HUES48 (cell line): ENCODE results near the gene LRCOL1.

Experiments
- H3K27ac ChIP-seq: one replicate; pipeline ENCODE4 v1.7.0; 2013; ENCODE audit warnings: low read depth, low read length, inconsistent platforms
- H3K27me3 ChIP-seq: 2 replicates; pipeline ENCODE4 v1.6.1; 2013; ENCODE audit warnings: mild to moderate bottlenecking, low read length; ENCODE audit not compliant: control insufficient read depth, insufficient read depth
- H3K36me3 ChIP-seq: 2 replicates; pipeline ENCODE4 v1.6.1; 2013; ENCODE audit warnings: low read length; ENCODE audit not compliant: control insufficient read depth, insufficient read depth
- H3K4me1 ChIP-seq: 2 replicates; pipeline ENCODE4 v1.6.1; 2013; ENCODE audit warnings: mild to moderate bottlenecking, low read length; ENCODE audit not compliant: control insufficient read depth, insufficient read depth
- H3K4me3 ChIP-seq: 2 replicates; pipeline ENCODE4 v1.5.1; 2013; ENCODE audit warnings: mild to moderate bottlenecking, low read depth, low read length
- H3K9ac ChIP-seq: 2 replicates; pipeline ENCODE4 v1.6.1; 2013; ENCODE audit warnings: mild to moderate bottlenecking, low read depth, low read length, moderate library complexity
- H3K9me3 ChIP-seq: 2 replicates; pipeline ENCODE4 v1.6.1; 2013; ENCODE audit warnings: low read length; ENCODE audit not compliant: control insufficient read depth, insufficient read depth

LRCOL1 gene

GRCh38 chr12:132585177-132585576, 25.2 kb downstream of the LRCOL1 start:
- Histone ChIP-seq H3K27me3 (peaks cover 69% of the 10 kb centered on the region), H3K36me3 (no peaks in the 10 kb centered on the region)

GRCh38 chr12:132584429-132584828, 26.0 kb downstream of the LRCOL1 start:
- Histone ChIP-seq H3K27ac (no peak overlapping the region), H3K4me1 (peaks cover 6% of the 10 kb centered on the region; the same call in 1 of the 2 replicates), H3K9me3 (no peaks in the 10 kb centered on the region), H3K4me3 (no peak overlapping the region), H3K36me3 (no peaks in the 10 kb centered on the region), H3K27me3 (peaks cover 61% of the 10 kb centered on the region), H3K9ac (no peak overlapping the region)

More at GRCh38 chr12:132585177-132585576, 25.2 kb downstream of the LRCOL1 start:
- no peaks in the 10 kb centered on the region for H3K9me3 ChIP-seq
- H3K9ac ChIP-seq = no peak overlapping the region
- no peak overlapping the region for H3K4me3 ChIP-seq
- peaks cover 6% of the 10 kb centered on the region; the same call in 1 of the 2 replicates for H3K4me1 ChIP-seq
- no peak overlapping the region for H3K27ac ChIP-seq

DNA sequence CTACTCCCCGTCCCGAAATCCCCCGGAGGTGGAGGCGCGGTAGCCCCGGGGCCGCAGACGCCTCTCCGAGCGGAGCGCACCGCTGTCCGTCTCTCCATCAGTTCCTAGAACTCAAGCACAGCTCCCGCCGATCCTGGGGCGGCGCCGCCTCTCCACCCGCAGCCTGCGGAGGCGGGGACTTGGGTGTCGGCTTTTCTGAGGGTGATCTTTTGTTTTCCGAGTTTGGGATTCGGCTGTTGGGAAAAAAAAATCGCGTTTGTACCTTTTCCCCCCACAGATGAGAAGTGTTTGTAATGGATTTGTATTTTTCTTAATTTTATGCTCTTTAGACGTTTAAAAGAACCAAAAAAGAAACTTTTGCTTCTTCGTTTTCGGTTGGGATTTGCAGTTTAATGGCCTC, 26.6 kb downstream of the LRCOL1 start:
- Histone ChIP-seq H3K27ac (no peak overlapping the region), H3K9me3 (no peaks in the 10 kb centered on the region), H3K36me3 (no peaks in the 10 kb centered on the region), H3K27me3 (peaks cover 54% of the 10 kb centered on the region), H3K4me1 (peaks cover 6% of the 10 kb centered on the region; the same call in 1 of the 2 replicates), H3K4me3 (peak overlapping the region; percentile 60), H3K9ac (no peak overlapping the region)

DNA sequence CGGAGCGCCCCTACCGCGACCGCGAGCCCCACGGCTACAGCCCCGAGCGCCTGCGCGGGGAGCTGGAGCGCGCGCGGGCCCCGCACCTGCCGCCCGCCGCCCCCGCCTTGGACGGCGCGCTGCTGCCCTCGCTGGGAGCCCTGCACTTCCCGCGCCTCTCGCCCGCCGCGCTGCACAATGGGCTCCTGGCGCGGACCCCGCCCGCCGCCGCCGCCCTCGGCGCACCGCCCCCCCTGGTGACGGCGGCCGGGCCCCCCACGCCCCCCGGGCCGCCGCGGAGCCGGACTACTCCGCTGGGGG, 27.0 kb downstream of the LRCOL1 start:
- peaks cover 1% of the 10 kb centered on the region for H3K36me3 ChIP-seq

GRCh38 chr12:132582582-132583410, 27.6 kb downstream of the LRCOL1 start:
- Histone ChIP-seq H3K9ac (0 out of 2 replicates have a peak overlapping the region, but pooled peaks have one; percentile 3), H3K9me3 (no peaks in the 10 kb centered on the region), H3K27me3 (peaks cover 45% of the 10 kb centered on the region), H3K27ac (no peak overlapping the region), H3K4me1 (peaks cover 6% of the 10 kb centered on the region; the same call in 1 of the 2 replicates), H3K4me3 (peak overlapping the region; percentile 60), H3K36me3 (peaks cover 7% of the 10 kb centered on the region)

More for the DNA sequence above, 27.0 kb downstream of the LRCOL1 start:
- Histone ChIP-seq H3K27me3 (peaks cover 51% of the 10 kb centered on the region), H3K27ac (no peak overlapping the region), H3K4me1 (peaks cover 6% of the 10 kb centered on the region; the same call in 1 of the 2 replicates), H3K9me3 (no peaks in the 10 kb centered on the region), H3K9ac (no peak overlapping the region), H3K4me3 (peak overlapping the region; percentile 60; the same call in 1 of the 2 replicates)

- H3K9me3 ChIP-seq = no peaks in the 10 kb centered on the region
- peak overlapping the region; percentile 49 for H3K4me3 ChIP-seq
- H3K27me3 ChIP-seq = peaks cover 39% of the 10 kb centered on the region
- H3K36me3 ChIP-seq = peaks cover 12% of the 10 kb centered on the region
- H3K4me1 ChIP-seq = peaks cover 6% of the 10 kb centered on the region; the same call in 1 of the 2 replicates
- no peak overlapping the region for H3K9ac ChIP-seq
- H3K27ac ChIP-seq = no peak overlapping the region
These were observed 28.3 kb downstream of the LRCOL1 start for GRCh38 chr12:132582058-132582420.

GRCh38 chr12:132581348-132582057, 28.9 kb downstream of the LRCOL1 start:
- Histone ChIP-seq H3K9me3 (no peaks in the 10 kb centered on the region), H3K4me1 (peaks cover 6% of the 10 kb centered on the region; the same call in 1 of the 2 replicates), H3K36me3 (peaks cover 17% of the 10 kb centered on the region), H3K9ac (no peak overlapping the region), H3K4me3 (peak overlapping the region; percentile 49; the same call in 1 of the 2 replicates), H3K27me3 (peaks cover 37% of the 10 kb centered on the region), H3K27ac (no peak overlapping the region)

GRCh38 chr12:132580701-132581292, 29.6 kb downstream of the LRCOL1 start:
- peaks cover 21% of the 10 kb centered on the region for H3K36me3 ChIP-seq
- H3K9ac ChIP-seq = no peak overlapping the region
- H3K4me3 ChIP-seq = no peak overlapping the region

GRCh38 chr12:132579744-132580143, 30.6 kb downstream of the LRCOL1 start:
- Histone ChIP-seq H3K9ac (no peak overlapping the region), H3K4me1 (peaks cover 6% of the 10 kb centered on the region; the same call in 1 of the 2 replicates), H3K27me3 (peaks cover 21% of the 10 kb centered on the region), H3K27ac (no peak overlapping the region), H3K9me3 (no peaks in the 10 kb centered on the region), H3K36me3 (peaks cover 30% of the 10 kb centered on the region), H3K4me3 (no peak overlapping the region)

More at GRCh38 chr12:132580701-132581292, 29.6 kb downstream of the LRCOL1 start:
- H3K9me3 ChIP-seq = no peaks in the 10 kb centered on the region
- H3K27ac ChIP-seq = no peak overlapping the region
- peaks cover 32% of the 10 kb centered on the region for H3K27me3 ChIP-seq
- H3K4me1 ChIP-seq = peaks cover 6% of the 10 kb centered on the region; the same call in 1 of the 2 replicates

DNA sequence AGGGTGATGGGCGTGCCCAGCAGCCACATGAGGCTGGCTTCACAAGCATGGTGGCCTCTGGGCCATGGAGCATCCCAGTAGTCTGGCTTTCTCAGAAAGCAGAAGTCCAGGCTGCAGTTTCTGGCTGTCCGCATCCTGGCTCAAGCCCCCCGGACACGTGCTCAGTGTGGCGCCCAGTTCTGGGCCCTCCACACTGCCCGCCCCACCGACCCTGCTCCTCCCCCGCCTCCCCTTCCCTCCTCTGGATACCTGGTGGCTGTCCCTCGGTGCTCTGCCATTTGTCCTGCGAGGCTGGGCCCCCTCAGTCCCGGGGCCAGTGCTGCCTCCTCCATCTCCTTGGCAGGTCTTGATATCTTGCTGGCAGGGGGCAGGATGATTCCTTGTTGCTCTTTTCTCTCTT, 31.6 kb downstream of the LRCOL1 start:
- peaks cover 1% of the 10 kb centered on the region; the same call in 1 of the 2 replicates for H3K4me1 ChIP-seq
- H3K27me3 ChIP-seq = peaks cover 12% of the 10 kb centered on the region
- no peak overlapping the region for H3K27ac ChIP-seq
- H3K9ac ChIP-seq = no peak overlapping the region
- H3K9me3 ChIP-seq = no peaks in the 10 kb centered on the region
- H3K4me3 ChIP-seq = no peak overlapping the region
- peaks cover 39% of the 10 kb centered on the region for H3K36me3 ChIP-seq
